GM12878 (cell line): ENCODE measurements around the gene LRP5. TPM values are rescaled to one million over a fixed set of nuclear protein-coding genes. Genes with fewer than 3 reads are reported as not detected.

ENCODE experiments used
- CHD4 ChIP-seq: fragments of 200-600 bp; sonication (generic); IDR thresholded peaks from 2 replicates; pipeline ENCODE4 v1.6.1; 2016; ENCODE audit warnings: mild to moderate bottlenecking
- CREB1 ChIP-seq: IDR thresholded peaks from 2 replicates; pipeline ENCODE4 v1.6.1; 2012; ENCODE audit warnings: low read depth, mild to moderate bottlenecking, inconsistent platforms
- DPF2 ChIP-seq: fragments of 450-650 bp; IDR thresholded peaks from 2 replicates; pipeline ENCODE4 v1.6.1; 2017; ENCODE audit warnings: mild to moderate bottlenecking
- E4F1 ChIP-seq: fragments of 450-650 bp; IDR thresholded peaks from 2 replicates; pipeline ENCODE4 v1.6.1; 2018; ENCODE audit warnings: borderline replicate concordance, mild to moderate bottlenecking; ENCODE audit not compliant: partially characterized antibody
- KLF5 ChIP-seq: fragments of 450-650 bp; IDR thresholded peaks from 2 replicates; pipeline ENCODE4 v1.6.1; 2014; ENCODE audit warnings: mild to moderate bottlenecking; ENCODE audit not compliant: partially characterized antibody
- MEF2A ChIP-seq: IDR thresholded peaks from 2 replicates; pipeline ENCODE4 v1.6.1; 2011; ENCODE audit warnings: low read depth, mild to moderate bottlenecking, low read length, moderate library complexity; ENCODE audit not compliant: insufficient read depth
- NFIC ChIP-seq: IDR thresholded peaks from 2 replicates; pipeline ENCODE4 v1.6.1; 2012; ENCODE audit warnings: low read depth, mild to moderate bottlenecking, inconsistent platforms, low read length, moderate library complexity
- RUNX3 ChIP-seq: IDR thresholded peaks from 2 replicates; pipeline ENCODE4 v1.6.1; 2012; ENCODE audit warnings: low read length, inconsistent platforms
- SKIL ChIP-seq: fragments of 450-650 bp; IDR thresholded peaks from 2 replicates; pipeline ENCODE4 v1.6.1; 2017; ENCODE audit warnings: mild to moderate bottlenecking, low read depth, inconsistent platforms; ENCODE audit not compliant: poor library complexity, severe bottlenecking
- SUPT20H ChIP-seq: IDR thresholded peaks from 2 replicates; pipeline ENCODE4 v1.6.1; 2011; ENCODE audit warnings: low read depth, mild to moderate bottlenecking, low read length, moderate library complexity, borderline replicate concordance; ENCODE audit not compliant: control insufficient read depth
- SUZ12 ChIP-seq: fragments of 200-600 bp; sonication (generic); IDR thresholded peaks from one replicate; pipeline ENCODE4 v1.6.1; 2018; ENCODE audit warnings: antibody characterized with exemption, mild to moderate bottlenecking; ENCODE audit not compliant: unreplicated experiment
- polyA plus RNA-seq, 11 experiments: library from polyadenylated mRNA; depleted of rRNA in 4 of 11; unstranded in 6 of 11; stranded (reverse) in 5 of 11; fragments of >200 nt; fragmentation: Nextera tagmentation in 4 of 11; fragmentation: Illumina TruSeq in 1 of 11; extraction: Ambion mirVana in 4 of 11; extraction: Trizol in 1 of 11; gene quantifications; 1 replicate in 1 of 11; 2 replicates in 10 of 11; pipeline versions ENCODE4 v1.2.1 to v1.2.3, GENCODE V29; 2011 to 2016; ENCODE audit warnings: inconsistent platforms in 2 of 11, missing spikeins in 2 of 11, low read depth in 1 of 11
- total RNA-seq, 4 experiments: library from RNA; depleted of rRNA in 3 of 4; stranded (reverse); fragments of >200 nt in 3 of 4; fragmentation: Illumina TruSeq in 1 of 4; extraction: Trizol in 1 of 4; gene quantifications; 2 replicates each; pipeline versions ENCODE4 v1.2.1 to v1.2.3, GENCODE V29; 2013 to 2021
- TF ChIP-seq, protein P1 (sequence below): IDR thresholded peaks from 2 replicates; pipeline ENCODE4 v1.6.1; 2012; ENCODE audit warnings: mild to moderate bottlenecking, low read depth, low read length
- TF ChIP-seq, protein P2 (sequence below): IDR thresholded peaks from 2 replicates; pipeline ENCODE4 v1.6.1; 2011; ENCODE audit warnings: low read depth, mild to moderate bottlenecking, low read length, moderate library complexity, borderline replicate concordance; ENCODE audit errors: extremely low read depth
- TF ChIP-seq, protein P3 (sequence below): fragments of 450-650 bp; conservative IDR thresholded peaks from 2 replicates; pipeline ENCODE4 v1.6.1; 2017; ENCODE audit warnings: mild to moderate bottlenecking, moderate library complexity
- TF ChIP-seq, protein P4 (sequence below): fragments of 450-650 bp; IDR thresholded peaks from 2 replicates; pipeline ENCODE4 v1.6.1; 2017; ENCODE audit warnings: borderline replicate concordance

Gene LRP5
- total and polyA plus RNA-seq, 10 of the 15 experiments (the other 5 are each of a cell fraction or from before 2014, with no cell fraction given): 0.37 to 34.0 (median 6.6) TPM

DNA sequence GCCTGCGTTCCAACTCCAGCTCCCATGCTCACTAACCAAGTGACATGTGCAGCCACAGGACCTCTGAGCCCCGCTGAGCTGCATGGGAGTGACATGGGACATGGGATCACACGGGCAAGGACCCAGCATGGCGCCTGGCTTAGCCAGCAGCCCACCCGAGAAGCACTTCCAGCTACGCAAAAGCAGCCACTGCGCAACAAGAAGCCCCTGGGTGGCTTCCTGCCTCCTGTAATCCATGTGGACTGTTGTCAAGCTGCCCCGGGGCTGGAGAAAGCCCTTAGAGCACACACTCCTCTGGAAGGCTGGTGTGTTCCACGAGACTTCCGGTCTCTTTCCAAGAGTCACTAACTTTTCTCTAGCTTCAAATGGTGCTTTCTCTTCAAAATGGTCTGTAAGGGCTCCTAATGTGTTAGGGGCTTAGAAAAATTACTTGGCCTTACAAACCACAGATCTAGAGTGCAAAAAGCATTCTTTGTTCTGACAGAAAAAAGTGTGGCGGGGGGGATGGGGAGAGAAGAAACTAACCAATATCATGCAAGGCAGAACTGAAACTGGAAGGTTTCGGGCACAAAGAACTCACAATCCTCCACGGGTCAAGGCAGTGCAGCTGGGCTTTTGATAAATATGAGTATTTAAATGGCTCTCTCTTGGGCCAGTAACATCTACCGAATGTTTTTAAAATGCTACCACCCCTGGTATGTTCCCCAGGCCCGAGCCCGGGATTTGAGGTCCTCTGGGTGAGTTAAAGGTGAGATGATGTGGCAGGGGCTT is 46.1 kb upstream of the LRP5 start (continued):
- TF ChIP-seq, protein P1, sequence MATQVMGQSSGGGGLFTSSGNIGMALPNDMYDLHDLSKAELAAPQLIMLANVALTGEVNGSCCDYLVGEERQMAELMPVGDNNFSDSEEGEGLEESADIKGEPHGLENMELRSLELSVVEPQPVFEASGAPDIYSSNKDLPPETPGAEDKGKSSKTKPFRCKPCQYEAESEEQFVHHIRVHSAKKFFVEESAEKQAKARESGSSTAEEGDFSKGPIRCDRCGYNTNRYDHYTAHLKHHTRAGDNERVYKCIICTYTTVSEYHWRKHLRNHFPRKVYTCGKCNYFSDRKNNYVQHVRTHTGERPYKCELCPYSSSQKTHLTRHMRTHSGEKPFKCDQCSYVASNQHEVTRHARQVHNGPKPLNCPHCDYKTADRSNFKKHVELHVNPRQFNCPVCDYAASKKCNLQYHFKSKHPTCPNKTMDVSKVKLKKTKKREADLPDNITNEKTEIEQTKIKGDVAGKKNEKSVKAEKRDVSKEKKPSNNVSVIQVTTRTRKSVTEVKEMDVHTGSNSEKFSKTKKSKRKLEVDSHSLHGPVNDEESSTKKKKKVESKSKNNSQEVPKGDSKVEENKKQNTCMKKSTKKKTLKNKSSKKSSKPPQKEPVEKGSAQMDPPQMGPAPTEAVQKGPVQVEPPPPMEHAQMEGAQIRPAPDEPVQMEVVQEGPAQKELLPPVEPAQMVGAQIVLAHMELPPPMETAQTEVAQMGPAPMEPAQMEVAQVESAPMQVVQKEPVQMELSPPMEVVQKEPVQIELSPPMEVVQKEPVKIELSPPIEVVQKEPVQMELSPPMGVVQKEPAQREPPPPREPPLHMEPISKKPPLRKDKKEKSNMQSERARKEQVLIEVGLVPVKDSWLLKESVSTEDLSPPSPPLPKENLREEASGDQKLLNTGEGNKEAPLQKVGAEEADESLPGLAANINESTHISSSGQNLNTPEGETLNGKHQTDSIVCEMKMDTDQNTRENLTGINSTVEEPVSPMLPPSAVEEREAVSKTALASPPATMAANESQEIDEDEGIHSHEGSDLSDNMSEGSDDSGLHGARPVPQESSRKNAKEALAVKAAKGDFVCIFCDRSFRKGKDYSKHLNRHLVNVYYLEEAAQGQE: no peak
- TF ChIP-seq, protein P2, sequence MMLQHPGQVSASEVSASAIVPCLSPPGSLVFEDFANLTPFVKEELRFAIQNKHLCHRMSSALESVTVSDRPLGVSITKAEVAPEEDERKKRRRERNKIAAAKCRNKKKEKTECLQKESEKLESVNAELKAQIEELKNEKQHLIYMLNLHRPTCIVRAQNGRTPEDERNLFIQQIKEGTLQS: no peak
- TF ChIP-seq SKIL (peak; percentile 88), E4F1 (no peak), KLF5 (no peak), CREB1 (no peak), DPF2 (peak; percentile 93), SUZ12 (no peak), RUNX3 (peak; percentile 96), MEF2A (peak; percentile 67), NFIC (peak; percentile 69; the same call in 1 of the 2 replicates), SUPT20H (no peak), CHD4 (no peak)
- TF ChIP-seq, protein P3, sequence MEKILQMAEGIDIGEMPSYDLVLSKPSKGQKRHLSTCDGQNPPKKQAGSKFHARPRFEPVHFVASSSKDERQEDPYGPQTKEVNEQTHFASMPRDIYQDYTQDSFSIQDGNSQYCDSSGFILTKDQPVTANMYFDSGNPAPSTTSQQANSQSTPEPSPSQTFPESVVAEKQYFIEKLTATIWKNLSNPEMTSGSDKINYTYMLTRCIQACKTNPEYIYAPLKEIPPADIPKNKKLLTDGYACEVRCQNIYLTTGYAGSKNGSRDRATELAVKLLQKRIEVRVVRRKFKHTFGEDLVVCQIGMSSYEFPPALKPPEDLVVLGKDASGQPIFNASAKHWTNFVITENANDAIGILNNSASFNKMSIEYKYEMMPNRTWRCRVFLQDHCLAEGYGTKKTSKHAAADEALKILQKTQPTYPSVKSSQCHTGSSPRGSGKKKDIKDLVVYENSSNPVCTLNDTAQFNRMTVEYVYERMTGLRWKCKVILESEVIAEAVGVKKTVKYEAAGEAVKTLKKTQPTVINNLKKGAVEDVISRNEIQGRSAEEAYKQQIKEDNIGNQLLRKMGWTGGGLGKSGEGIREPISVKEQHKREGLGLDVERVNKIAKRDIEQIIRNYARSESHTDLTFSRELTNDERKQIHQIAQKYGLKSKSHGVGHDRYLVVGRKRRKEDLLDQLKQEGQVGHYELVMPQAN: 0 out of 2 replicates have a peak, but pooled peaks have one; percentile 24
- TF ChIP-seq, protein P4, sequence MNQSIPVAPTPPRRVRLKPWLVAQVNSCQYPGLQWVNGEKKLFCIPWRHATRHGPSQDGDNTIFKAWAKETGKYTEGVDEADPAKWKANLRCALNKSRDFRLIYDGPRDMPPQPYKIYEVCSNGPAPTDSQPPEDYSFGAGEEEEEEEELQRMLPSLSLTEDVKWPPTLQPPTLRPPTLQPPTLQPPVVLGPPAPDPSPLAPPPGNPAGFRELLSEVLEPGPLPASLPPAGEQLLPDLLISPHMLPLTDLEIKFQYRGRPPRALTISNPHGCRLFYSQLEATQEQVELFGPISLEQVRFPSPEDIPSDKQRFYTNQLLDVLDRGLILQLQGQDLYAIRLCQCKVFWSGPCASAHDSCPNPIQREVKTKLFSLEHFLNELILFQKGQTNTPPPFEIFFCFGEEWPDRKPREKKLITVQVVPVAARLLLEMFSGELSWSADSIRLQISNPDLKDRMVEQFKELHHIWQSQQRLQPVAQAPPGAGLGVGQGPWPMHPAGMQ: no peak
